ENCODE measurements around the gene TRAF2. TPM values are rescaled to one million over a fixed set of nuclear protein-coding genes. Genes with fewer than 3 reads are reported as not detected.

TRAF2 gene
- total RNA-seq, 1 donor from 2014 or later, result 49.0 TPM

- intact Hi-C loops (cut with micrococcal nuclease), result no loop called here
These were observed 9.8 kb upstream of the TRAF2 start for GRCh38 chr9:136876476-136876875.

GRCh38 chr9:136880651-136881050 is 5.7 kb upstream of the TRAF2 start:
- intact Hi-C loops (cut with micrococcal nuclease), result loop anchor here (5.0 kb wide), 1 partner anchor 73 kb away; the partner anchor contains the start of gene RABL6

- intact Hi-C loops (cut with micrococcal nuclease), result loop anchor here (1.0 to 5.0 kb wide), 3 partner anchors 21 to 74 kb away; partner anchors contain the start of gene RABL6
These were observed 4.6 kb upstream of the TRAF2 start for GRCh38 chr9:136881691-136882108.

- intact Hi-C loops (cut with micrococcal nuclease), result loop anchor here (1.0 to 5.0 kb wide), 3 partner anchors 20 to 75 kb away; partner anchors contain the start of gene RABL6
These were observed 4.0 kb upstream of the TRAF2 start for GRCh38 chr9:136882109-136882946.

- intact Hi-C loops (cut with micrococcal nuclease), result loop anchor here (1.0 to 5.0 kb wide), 3 partner anchors 19 to 76 kb away; partner anchors contain the start of gene RABL6
These were observed 3.4 kb upstream of the TRAF2 start for GRCh38 chr9:136882947-136883283.

- intact Hi-C loops (cut with micrococcal nuclease), result loop anchor here (5.0 kb wide), 1 partner anchor 76 kb away; the partner anchor contains the start of gene RABL6
These were observed 2.6 kb upstream of the TRAF2 start for GRCh38 chr9:136883670-136884069.

- intact Hi-C loops (cut with micrococcal nuclease), result loop anchor here (1.0 to 5.0 kb wide), 6 partner anchors 15 to 159 kb away; partner anchors contain the start of genes EDF1, FBXW5, PHPT1 and TMEM141
These were observed 588 bp downstream of the TRAF2 start for GRCh38 chr9:136886610-136887597.

GRCh38 chr9:136888454-136888853 is 2.1 kb downstream of the TRAF2 start:
- intact Hi-C loops (cut with micrococcal nuclease), result loop anchor here (5.0 kb wide), 1 partner anchor 96 kb away; the partner anchor contains the start of gene TMEM141

- intact Hi-C loops (cut with micrococcal nuclease), result loop anchor here (5.0 kb wide), 1 partner anchor 98 kb away; the partner anchor contains the start of gene TMEM141
These were observed 3.5 kb downstream of the TRAF2 start for GRCh38 chr9:136889858-136890257.

GRCh38 chr9:136890661-136891060 is 4.3 kb downstream of the TRAF2 start:
- intact Hi-C loops (cut with micrococcal nuclease), result no loop called here

- intact Hi-C loops (cut with micrococcal nuclease), result no loop called here
These were observed 9.7 kb downstream of the TRAF2 start for GRCh38 chr9:136896027-136896426.

GRCh38 chr9:136898483-136899100 is 12.3 kb downstream of the TRAF2 start:
- intact Hi-C loops (cut with micrococcal nuclease), result no loop called here

- intact Hi-C loops (cut with micrococcal nuclease), result no loop called here
These were observed 12.9 kb downstream of the TRAF2 start for GRCh38 chr9:136899196-136899595.

GRCh38 chr9:136900556-136900955 is 14.2 kb downstream of the TRAF2 start:
- intact Hi-C loops (cut with micrococcal nuclease), result loop anchor here (5.0 kb wide), 1 partner anchor 53 kb away; the partner anchor contains the start of gene PHPT1

- intact Hi-C loops (cut with micrococcal nuclease), result loop anchor here (5.0 kb wide), 1 partner anchor 54 kb away; the partner anchor contains the start of gene PHPT1
These were observed 14.7 kb downstream of the TRAF2 start for GRCh38 chr9:136900988-136901515.

- intact Hi-C loops (cut with micrococcal nuclease), result loop anchor here (1.0 to 5.0 kb wide), 5 partner anchors 15 to 54 kb away; partner anchors contain the start of genes EDF1, FBXW5, PHPT1 and TRAF2
These were observed 15.4 kb downstream of the TRAF2 start for GRCh38 chr9:136901516-136902258.

- intact Hi-C loops (cut with micrococcal nuclease), result loop anchor here (1.0 to 5.0 kb wide), 5 partner anchors 16 to 55 kb away; partner anchors contain the start of genes EDF1, FBXW5, PHPT1 and TRAF2
These were observed 16.0 kb downstream of the TRAF2 start for GRCh38 chr9:136902259-136902821.

GRCh38 chr9:136903041-136903554 is 16.8 kb downstream of the TRAF2 start:
- intact Hi-C loops (cut with micrococcal nuclease), result loop anchor here (5.0 kb wide), 1 partner anchor 56 kb away; the partner anchor contains the start of gene PHPT1

GRCh38 chr9:136906266-136906665 is 19.9 kb downstream of the TRAF2 start:
- intact Hi-C loops (cut with micrococcal nuclease), result no loop called here

Measured in T-helper 2 cell treated with Interferon-gamma antibody and Interleukin-4, amounts not matched to agents 100 ng/mL and 5 ng/mL, for 36 hours (primary cell).